Coronary artery (tissue), 2 donors: ENCODE results near the gene SFT2D1.
A peak's percentile ranks its signal among the peaks of the same experiment; 100 is the strongest.
"Not testable (repeated sequence)": the region's sequence is repeated elsewhere in the genome, so short reads cannot be mapped to it uniquely, and the experiment has no call there.

Experiments
- DNase-seq: peaks from one replicate; pipeline ENCODE4 v3.0.0-alpha.2; 2017; ENCODE audit warnings: low spot score
- H3K27ac ChIP-seq, 2 donors: fragments of 200-600 bp; sonication (generic); one replicate each; pipeline ENCODE4 v1.5.1; 2016 to 2019
- H3K4me3 ChIP-seq: fragments of 200-600 bp; sonication (generic); 2 replicates; pipeline ENCODE4 v1.5.1; 2016; ENCODE audit warnings: mild to moderate bottlenecking, moderate library complexity
- CTCF ChIP-seq: fragments of 200-600 bp; sonication (generic); IDR thresholded peaks from one replicate; pipeline ENCODE4 v1.5.1; 2019; ENCODE audit warnings: antibody characterized with exemption

Gene SFT2D1

DNA sequence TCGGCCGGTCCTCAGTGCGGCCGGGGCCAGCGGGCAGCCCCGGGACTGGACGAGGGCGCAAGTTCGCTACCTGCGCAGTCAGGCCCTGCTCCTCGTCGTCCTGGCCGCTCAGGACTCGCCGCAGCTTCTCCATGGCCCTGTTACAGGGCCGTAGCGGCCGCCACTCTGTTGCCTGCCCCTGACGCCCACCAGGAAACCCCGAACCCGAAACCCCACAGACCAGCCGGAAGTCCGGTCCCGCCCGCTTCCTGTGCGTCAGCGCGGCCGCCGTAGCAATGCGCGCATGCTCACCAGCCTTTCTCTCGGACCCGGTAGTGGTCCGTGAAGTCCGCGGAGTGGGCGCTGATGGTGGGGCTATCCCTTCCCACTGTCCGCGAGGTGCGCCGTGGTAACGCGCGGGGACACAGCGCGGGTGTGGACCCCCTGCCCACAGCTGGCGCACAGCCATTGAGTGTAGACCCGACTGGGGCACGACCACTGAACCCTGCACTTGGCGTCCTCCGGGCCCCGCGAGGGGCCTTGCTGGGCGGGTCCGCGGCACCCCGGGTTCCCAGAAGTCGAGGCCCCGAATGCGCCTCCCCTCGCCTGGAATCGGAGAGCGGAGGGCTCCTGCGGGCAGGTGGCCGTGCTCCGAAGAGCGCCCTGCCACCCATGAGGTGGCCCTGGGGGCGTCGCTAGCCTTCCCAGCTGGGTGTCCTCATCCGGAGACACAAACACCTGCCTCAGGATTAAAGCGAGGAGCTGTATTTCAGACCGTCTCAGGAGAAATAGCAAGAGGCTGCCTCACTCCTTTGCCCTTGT lies at the start of gene SFT2D1:
Gene SFT2D1, minus strand, starts transcription at position 197 of the 801 bp plus-strand sequence. Its CDS starts 64 bp downstream, at position 133.
- peak within 1 kb of the TSS; percentile 79 to 93 for H3K27ac ChIP-seq
- TF ChIP-seq CTCF, result no peak
- peak; percentile 92 for DNase-seq
- peak within 1 kb of the TSS; percentile 94 for H3K4me3 ChIP-seq

- TF ChIP-seq CTCF, result no peak
- H3K27ac ChIP-seq, result no peak overlapping the region
- no peak overlapping the region for H3K4me3 ChIP-seq
- DNase-seq, result no peak
Observed at GRCh38 chr6:166389119-166389518, 46.8 kb upstream of the SFT2D1 start.

GRCh38 chr6:166388290-166389004 lies 46.1 kb upstream of the SFT2D1 start:
- no peak for TF ChIP-seq CTCF
- DNase-seq, result no peak
- H3K4me3 ChIP-seq, result no peak overlapping the region
- no peak overlapping the region for H3K27ac ChIP-seq

GRCh38 chr6:166387642-166388289 lies 45.4 kb upstream of the SFT2D1 start:
- H3K4me3 ChIP-seq, result no peak overlapping the region
- H3K27ac ChIP-seq, result no peak overlapping the region
- DNase-seq, result no peak
- no peak for TF ChIP-seq CTCF

DNA sequence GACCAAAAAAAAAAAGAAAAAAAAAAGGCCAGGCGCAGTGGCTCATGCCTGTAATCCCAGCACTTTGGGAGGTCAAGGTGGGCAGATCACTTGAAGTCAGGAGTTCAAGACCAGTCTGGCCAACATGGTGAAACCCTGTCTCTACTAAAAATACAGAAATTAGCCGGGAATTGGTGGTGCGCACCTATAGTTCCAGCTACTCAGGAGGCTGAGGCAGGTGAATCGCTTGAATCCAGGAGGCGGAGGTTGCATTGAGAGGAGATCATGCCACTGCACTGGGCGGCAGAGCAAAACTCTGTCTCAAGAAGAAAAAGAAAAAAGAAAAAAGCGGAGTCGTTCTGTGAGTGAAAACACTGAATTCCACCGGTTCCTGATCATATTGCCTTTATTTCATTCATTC lies 44.8 kb upstream of the SFT2D1 start:
- not testable (repeated sequence) for DNase-seq, H3K4me3 ChIP-seq, H3K27ac ChIP-seq

DNA sequence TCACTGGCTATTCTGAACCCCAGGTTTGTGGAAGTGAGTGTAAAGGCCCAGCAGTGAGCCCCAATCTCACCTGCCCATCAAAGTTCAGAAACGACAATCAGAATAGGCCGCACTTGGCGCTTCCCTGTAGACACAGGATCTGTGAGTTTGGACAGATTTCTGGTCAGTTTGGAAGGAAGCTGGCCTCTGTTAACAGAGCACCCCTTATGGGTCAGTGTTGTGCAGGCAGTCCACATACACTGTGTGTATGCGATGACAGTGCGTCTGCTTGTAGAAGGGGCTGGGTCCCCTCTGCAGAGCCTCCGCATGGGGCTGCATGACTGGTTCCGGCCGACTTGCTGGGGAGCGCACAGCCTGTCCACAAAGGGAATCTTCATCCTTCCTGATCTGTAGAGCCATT lies 43.8 kb upstream of the SFT2D1 start:
- DNase-seq, result no peak
- TF ChIP-seq CTCF, result no peak
- H3K27ac ChIP-seq, result no peak overlapping the region
- H3K4me3 ChIP-seq, result no peak overlapping the region

DNA sequence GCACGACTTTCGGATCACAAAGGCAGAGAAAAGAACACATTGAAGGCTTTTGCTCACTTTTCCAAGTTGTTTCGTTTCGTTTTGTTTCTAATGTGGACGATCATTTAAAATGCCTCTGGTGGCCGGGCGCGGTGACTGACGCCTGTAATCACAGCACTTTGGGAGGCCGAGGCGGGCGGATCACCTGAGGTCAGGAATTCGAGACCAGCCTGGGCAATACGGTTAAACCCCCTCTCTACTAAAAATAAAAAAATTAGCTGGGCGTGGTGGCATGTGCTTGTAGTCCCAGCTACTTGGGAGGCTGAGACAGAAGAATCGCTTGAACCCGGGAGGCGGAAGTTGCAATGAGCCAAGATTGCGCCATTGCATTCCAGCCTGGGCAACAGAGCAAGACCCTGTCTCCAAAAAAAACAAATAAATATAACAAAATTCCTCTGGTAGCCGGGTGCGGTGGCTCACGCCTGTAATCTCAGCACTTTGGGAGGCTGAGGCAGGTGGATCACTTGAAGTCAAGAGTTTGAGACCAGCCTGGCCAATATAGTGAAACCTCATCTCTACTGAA lies 41.5 kb upstream of the SFT2D1 start:
- not testable (repeated sequence) for DNase-seq
- peak overlapping the region; percentile 92 to 94 for H3K27ac ChIP-seq
- peak overlapping the region; percentile 87 for H3K4me3 ChIP-seq
